Raji (cell line): ENCODE data around the gene ANKRD24.

Experiments used
- POLR2A ChIP-seq: IDR thresholded peaks from 2 replicates; pipeline ENCODE4 v1.6.1; 2011; ENCODE audit warnings: low read depth, low read length, control low read depth; ENCODE audit not compliant: insufficient read depth

ANKRD24 gene

GRCh38 chr19:4268816-4269430 is 86.4 kb downstream of the ANKRD24 start:
- no peak for TF ChIP-seq POLR2A

- no peak for TF ChIP-seq POLR2A
These were observed 90.4 kb downstream of the ANKRD24 start for GRCh38 chr19:4272894-4273293.
